NCI-H524 treated with DMSO at 0.1 percent for 48 hours (cell line): Measurements from ENCODE around the gene ABCA7.

Experiments used
- DNase-seq: peaks from one replicate; lab custom pipeline; 2025; lab: John Stamatoyannopoulos, UW

The ABCA7 gene

GRCh38 chr19:1072371-1073015 is 32.6 kb downstream of the ABCA7 start:
- no peak for DNase-seq

GRCh38 chr19:1073063-1073955 is 33.4 kb downstream of the ABCA7 start:
- no peak for DNase-seq

DNA sequence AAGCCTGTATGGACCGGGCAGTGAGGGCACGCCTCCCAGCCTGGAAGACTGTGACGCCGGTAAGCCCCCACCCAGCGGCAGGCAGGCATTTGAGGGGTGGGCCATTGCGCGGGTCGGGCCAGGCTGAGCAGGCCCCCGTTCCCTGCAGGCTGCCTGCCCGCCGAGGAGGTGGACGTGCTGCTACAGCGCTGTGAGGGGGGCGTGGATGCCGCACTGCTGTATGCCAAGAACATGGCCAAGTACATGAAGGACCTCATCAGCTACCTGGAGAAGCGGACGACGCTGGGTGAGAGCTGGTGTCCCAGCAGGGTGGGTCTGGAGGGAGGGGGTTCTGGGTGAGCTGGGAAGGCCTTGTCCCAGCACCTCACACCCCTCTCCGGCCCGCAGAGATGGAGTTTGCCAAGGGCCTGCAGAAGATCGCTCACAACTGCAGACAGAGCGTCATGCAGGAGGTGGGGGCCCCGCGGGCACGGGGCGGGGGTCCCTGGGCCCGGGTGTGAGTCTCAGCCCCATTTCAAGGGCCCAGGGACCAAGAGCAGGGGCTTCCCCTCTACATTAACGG is 34.1 kb downstream of the ABCA7 start:
- DNase-seq, result no peak

GRCh38 chr19:1074544-1075283 is 34.8 kb downstream of the ABCA7 start:
- peak; percentile 37 for DNase-seq

DNA sequence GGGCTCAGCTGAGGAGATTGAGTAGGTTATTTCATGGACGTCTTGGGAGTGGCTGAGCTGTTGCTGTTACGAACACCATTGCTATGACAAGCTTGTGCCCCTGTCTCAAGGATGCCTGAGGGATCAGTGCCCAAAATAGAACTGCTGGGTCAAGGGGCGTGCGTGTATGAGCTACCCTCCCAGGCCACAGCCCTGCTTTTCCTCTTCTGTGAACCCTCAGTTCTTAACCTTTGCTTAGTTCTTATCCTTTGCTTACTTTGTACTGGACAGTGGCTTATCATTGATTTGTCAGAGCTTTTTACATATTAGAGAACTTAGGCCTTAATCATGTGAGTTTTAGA is 36.1 kb downstream of the ABCA7 start:
- no peak for DNase-seq

- no peak for DNase-seq
These were observed 37.0 kb downstream of the ABCA7 start for GRCh38 chr19:1076951-1077350.

DNA sequence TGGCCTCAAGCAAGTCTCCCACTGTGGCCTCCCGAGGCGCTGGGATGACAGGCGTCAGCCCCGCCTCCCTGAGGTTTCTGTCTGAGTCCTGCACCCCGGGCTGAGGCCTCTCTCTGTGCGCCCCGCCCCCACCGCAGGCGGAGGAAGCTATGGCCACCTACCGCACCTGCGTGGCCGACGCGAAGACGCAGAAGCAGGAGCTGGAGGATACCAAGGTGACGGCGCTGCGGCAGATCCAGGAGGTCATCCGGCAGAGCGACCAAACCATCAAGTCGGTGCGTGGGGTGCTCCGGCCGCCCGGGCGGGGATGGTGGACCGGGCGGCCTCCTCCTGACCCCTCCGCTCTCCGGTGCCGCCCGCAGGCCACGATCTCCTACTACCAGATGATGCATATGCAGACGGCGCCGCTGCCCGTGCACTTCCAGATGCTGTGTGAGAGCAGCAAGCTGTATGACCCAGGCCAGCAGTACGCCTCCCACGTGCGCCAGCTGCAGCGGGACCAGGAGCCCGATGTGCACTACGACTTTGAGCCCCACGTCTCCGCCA is 39.7 kb downstream of the ABCA7 start:
- DNase-seq, result peak; percentile 32

DNA sequence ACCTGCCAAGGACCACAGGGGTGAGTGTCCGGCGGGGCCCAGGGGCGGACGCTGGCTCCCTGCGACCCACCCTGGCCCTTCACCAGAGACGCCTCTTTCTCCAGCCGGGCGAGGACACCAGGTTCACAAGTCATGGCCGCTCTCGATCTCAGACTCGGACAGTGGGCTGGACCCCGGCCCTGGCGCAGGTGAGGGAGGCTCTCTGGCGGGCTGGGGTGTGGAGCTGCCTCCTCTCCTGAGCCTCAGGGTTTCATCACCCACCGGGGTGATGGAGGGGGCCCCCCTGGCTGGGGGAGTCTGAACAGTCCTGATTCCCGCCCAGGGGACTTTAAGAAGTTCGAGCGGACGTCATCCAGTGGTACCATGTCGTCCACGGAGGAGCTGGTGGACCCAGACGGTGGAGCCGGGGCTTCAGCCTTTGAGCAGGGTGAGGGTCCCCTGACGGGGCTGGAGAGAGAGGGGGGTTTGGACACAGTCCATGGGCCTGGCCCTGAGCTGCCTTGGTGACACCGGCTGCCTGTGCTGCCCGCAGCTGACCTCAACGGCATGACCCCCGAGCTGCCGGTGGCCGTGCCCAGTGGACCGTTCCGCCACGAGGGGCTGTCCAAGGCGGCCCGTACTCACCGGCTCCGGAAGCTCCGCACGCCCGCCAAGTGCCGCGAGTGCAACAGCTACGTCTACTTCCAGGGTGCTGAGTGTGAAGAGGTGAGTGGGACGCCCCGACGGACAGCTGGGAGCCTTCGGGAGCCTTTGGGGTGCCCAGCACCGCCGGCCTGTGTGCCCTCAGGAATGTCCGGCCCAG is 40.7 kb downstream of the ABCA7 start:
- no peak for DNase-seq

GRCh38 chr19:1081301-1082164 is 41.6 kb downstream of the ABCA7 start:
- no peak for DNase-seq

DNA sequence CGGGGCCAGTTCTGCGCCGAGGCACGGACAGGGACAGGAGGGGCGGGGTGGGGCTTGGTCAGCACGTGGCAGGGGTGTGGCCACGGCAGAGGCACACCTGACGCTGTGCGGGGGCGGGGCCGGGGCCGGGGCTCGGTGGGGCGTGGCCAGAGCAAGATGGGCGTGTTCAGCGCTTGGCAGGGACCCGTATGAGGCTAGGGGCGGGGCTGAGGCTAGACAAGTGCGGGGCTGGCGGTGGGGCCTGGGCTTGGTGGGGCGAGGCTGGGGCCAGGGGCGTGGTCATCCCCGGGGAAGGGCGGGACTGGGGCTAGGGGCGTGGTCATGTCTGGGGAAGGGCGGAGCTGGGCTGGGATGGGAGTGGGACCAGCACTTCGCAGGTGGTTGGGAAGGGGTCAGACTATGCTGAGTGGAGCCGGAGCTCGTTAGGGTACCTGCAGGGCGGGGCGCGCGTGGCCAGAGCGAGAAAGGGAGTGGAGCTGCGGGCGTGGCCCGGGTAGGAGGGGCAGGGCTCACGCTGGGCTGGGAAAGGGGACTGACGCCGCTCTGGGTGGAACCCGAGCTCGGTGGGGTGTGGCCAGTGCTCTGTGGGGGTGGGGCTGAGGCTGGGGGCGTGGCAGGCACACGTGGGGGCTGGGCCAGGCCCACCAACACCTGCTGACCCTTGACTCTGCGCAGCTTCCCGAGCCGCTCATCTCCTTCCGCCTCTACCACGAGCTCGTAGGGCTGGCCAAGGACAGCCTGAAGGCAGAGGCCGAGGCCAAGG is 42.4 kb downstream of the ABCA7 start:
- no peak for DNase-seq

DNA sequence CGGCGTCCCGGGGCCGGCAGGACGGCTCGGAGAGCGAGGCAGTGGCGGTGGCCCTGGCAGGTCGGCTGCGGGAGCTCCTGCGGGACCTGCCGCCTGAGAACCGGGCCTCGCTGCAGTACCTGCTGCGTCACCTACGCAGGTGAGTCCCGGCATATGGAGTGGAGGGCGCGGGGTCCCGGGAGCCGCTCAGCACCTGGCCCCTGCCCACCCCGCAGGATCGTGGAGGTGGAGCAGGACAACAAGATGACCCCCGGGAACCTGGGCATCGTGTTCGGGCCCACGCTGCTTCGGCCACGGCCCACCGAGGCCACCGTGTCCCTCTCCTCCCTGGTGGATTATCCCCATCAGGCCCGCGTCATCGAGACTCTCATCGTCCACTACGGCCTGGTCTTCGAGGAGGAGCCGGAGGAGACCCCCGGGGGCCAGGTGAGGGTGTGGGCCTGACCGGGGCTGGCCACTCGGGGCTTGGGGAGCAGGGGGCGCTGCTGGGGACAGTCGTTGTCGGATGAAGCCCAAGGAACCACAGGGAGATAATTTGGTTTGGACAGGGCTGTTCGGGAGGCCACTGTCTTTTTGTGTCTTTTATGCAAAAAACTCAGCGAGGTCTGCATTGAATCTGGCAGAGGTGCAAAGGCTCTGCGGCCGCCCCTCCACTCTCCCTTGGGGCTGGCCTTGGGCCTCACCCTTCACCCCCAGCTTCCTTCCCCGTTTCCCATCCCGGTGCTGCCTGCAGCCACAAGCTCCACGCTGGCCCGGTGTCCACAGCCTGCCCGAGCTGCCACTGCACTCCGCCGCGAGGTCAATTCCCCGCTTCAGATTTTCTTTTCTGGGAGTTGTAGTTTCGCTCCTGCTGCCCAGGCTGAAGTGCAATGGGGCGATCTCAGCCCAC is 43.3 kb downstream of the ABCA7 start:
- DNase-seq, result no peak

DNA sequence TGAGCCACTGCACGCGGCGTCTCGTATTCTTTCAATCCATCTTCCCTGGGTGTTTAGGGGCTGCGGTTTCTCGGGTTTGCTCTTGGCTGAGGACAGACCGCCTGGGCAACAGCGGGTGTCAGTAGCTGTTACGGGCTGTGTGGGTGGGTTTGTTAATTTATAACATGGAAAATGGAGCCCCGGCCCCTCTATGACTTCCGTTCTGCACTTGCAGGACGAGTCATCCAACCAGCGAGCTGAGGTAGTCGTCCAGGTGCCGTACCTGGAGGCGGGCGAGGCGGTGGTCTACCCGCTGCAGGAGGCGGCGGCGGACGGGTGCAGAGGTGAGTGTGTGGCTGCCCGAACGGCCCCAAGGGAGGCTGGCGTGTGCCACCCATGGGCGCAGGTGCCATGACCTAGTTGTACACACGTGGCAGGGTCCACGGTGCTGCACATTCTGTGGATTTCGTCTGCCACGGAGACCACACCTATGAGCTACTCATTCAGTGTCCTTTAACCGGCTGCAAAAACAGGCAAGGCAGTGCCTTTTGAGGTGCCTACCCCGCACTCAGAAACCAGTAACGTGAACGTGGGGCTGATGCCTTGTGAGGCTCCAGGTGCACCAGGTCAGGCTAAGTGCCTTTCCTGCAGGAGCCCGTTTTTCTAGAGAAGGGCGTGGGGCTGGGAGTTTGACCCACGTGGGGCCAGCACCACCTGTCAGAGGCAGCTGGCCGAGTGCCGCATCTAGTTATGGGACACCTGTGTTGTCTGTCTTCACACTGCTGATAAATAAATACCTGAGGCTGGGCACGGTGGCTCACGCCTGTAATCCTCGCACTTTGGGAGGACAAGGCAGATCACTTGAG is 44.3 kb downstream of the ABCA7 start:
- DNase-seq, result no peak

DNA sequence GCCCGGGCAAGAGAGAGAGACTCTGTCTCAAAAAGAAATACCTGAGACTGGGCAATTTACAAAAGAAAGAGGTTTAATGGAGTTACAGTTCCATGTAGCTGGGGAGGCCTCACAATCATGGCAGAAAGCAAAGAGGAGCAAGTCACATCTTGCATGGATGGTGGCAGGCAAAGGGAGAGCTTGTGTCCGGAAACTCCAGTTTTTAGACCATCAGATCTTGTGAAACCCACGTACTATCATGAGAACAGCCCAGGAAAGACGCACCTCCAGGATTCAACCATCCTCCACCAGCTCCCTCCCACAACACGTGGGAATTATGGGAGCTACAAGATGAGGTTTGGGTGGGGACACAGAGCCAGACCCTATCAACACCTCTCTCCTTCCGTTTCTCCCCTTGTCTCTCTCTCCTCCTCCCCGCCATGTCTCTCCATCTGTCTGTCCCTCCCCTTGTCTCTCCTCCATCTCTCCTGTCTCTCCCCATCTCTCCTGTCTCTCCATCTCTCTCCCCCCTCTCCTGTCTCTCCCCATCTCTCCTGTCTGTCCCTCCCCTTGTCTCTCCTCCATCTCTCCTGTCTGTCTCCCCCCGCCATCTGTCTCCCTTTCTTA is 45.2 kb downstream of the ABCA7 start:
- no peak for DNase-seq

- DNase-seq, result no peak
These were observed 46.0 kb downstream of the ABCA7 start for GRCh38 chr19:1085676-1086442.

DNA sequence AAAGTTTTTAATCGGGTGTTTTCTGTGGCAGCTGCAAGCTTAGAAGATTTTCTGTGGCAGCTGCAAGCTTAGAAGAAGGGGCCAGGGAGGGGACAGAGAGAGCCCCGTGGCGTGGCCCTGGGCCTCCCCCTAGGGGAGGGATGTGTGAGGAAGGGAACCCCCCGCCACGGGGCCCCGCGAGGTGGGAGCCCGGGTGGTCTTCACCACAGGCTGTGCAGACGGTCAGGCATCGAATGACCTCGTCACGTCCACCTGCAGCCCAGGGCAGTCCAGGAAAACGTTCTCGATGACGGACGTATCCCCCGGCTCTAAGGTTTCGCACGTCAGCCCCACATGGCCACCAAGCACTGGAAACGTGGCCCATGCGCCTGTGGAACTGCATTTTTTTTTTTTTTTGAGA is 46.7 kb downstream of the ABCA7 start:
- DNase-seq, result no peak

DNA sequence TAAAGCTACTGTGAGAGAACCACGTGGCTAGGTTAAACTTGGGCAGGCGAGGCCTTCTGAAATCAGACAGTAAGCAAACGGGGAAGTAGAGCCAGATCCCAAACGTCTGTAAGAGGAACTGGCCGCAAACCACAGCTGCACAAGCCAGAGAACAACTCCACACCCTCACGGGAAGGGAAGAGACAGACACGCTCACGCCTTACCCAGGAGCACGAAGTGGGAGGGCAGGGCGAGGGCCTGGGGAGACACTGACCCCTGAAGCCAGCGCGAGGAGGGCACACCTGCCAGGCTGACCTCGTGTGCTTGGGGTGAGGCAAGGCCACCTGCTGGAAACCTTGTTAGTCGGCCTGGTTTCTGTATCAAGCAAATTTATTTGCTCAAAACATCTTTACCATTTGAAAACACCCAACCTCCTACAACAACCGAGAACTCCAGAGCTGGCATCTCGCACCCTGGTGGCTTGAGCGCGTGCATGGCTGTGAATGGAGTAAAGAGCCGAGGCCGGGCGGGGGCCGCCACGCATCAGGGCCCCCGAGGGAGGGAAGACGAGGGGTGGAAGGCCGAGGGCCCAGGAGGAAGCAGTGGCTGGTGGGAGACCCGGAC is 48.0 kb downstream of the ABCA7 start:
- no peak for DNase-seq
